Activated naive CD4-positive, alpha-beta T cell treated with Interleukin-2 at 50 U/mL for 16 hours (primary cell): ENCODE measurements around the gene LYRM9.
"Not testable (repeated sequence)": the region's sequence is repeated elsewhere in the genome, so short reads cannot be mapped to it uniquely, and the experiment has no call there.

Source experiments
- DNase-seq: peaks from one replicate; pipeline ENCODE4 v3.0.0-alpha.2; 2020

The LYRM9 gene

DNA sequence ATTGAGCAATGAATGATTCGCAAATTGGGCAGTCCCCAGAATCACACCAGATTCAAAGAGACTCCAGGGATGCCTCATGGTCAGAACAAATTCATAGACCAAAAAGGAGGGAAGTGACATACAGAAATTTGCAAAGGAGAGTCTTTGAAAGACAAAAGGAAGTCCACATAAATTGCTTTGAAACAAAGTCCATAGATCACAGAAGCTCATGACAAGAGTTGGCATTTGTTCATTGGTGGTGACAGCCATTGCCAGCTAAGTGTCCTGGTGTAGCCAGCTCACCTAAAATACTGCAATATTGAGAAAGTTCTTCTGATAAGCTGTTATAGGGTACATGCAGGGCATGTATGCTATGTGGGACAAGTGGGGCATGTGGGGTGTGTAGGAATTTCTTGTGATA lies 55.4 kb downstream of the LYRM9 start:
- DNase-seq = not testable (repeated sequence)

- DNase-seq = no peak
These were observed 56.5 kb downstream of the LYRM9 start for GRCh38 chr17:27836651-27837050.

DNA sequence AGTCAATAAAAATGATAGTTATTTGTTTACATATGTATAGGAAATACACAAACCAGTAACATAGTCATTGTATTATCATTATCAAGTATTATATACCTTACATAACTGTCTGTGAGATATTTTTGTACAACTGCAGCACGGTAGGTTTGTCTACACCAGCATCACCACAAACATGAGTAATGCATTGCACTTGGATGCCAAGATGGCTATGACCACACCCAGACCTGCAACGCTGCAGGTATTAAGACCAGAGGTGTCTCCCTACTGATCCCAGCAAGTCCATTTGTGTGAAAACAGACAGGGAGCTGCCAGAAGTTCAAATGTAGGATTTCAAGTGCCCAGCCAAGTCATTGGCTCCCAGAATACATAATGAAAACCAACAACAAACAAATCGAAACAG lies 58.6 kb downstream of the LYRM9 start:
- no peak for DNase-seq

DNA sequence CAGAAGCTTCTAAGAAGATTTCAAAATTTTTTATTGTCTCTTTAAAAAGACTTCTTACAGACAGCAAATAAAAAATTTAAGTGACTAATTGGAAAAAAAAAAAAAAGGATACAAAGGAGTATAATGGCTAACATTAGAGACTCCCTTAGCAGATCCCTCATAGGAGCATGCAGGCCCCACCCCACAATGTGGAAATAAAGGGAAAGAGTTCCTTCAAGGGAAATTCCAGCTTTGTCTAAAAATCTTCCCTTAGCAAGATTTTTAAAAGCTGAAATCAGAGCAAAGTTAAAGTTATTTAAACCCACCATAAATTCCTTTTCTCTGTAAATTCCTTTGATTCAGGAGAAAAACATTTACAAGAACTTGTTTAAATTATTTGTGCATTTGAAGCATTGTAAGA lies 60.3 kb downstream of the LYRM9 start:
- DNase-seq = no peak

- DNase-seq = not testable (repeated sequence)
These were observed 63.3 kb downstream of the LYRM9 start for GRCh38 chr17:27829888-27830287.

DNA sequence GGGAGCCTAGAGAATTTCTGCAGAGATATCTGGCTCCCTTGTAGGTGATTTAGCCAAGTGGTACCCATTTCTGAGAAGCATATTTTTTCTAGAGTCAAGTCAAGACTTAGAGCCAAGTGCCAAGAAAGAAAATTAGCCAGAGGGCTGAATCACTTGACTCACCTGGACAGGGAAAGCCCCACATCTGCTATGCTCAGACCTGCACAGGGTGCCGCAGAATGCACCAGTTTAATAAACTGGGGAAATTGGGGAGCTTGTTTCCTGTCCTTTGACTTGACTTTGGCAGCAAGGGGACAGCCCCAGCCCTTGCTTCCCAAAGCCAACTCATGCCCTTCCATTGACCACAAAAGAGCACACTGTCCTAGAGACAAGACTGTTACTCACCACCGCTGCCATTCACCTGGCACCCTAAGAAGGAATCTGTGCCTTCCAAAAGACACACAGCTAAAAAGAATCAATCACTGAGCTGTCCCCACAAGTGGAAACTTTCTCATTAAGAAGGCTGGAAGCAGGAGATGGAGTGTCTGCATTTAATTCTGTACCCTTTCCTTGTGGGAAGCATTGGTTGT lies 63.9 kb downstream of the LYRM9 start:
- DNase-seq = not testable (repeated sequence)
